ENCODE data around the gene BEND7. TPM values are rescaled to one million over a fixed set of nuclear protein-coding genes. Genes with fewer than 3 reads are reported as not detected.

Gene BEND7
- total and polyA plus RNA-seq, 9 of the 15 experiments (the other 6 are each of a cell fraction or from before 2014, with no cell fraction given): 1.3 to 11.4 (median 5.2) TPM

DNA sequence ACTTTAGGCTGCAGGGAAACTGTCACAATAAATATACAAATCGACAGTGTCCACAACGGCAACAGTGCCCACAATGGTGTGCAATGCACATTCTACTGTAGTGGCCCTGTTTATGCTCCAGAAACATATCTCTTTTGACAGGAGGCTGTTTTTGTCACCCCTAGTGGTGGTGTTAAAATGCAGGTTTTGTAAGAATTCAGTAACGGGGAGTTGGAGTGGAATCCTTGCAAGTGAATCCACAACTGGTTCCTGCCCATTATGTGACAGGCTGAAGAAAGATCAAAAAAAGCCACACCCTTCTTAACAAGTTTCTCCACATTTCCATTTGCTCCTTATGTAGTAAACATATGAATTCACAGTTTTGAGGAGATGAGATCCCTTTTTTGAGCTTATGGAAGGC lies 58.5 kb downstream of the BEND7 start (continued):
- TF ChIP-seq, protein P1, sequence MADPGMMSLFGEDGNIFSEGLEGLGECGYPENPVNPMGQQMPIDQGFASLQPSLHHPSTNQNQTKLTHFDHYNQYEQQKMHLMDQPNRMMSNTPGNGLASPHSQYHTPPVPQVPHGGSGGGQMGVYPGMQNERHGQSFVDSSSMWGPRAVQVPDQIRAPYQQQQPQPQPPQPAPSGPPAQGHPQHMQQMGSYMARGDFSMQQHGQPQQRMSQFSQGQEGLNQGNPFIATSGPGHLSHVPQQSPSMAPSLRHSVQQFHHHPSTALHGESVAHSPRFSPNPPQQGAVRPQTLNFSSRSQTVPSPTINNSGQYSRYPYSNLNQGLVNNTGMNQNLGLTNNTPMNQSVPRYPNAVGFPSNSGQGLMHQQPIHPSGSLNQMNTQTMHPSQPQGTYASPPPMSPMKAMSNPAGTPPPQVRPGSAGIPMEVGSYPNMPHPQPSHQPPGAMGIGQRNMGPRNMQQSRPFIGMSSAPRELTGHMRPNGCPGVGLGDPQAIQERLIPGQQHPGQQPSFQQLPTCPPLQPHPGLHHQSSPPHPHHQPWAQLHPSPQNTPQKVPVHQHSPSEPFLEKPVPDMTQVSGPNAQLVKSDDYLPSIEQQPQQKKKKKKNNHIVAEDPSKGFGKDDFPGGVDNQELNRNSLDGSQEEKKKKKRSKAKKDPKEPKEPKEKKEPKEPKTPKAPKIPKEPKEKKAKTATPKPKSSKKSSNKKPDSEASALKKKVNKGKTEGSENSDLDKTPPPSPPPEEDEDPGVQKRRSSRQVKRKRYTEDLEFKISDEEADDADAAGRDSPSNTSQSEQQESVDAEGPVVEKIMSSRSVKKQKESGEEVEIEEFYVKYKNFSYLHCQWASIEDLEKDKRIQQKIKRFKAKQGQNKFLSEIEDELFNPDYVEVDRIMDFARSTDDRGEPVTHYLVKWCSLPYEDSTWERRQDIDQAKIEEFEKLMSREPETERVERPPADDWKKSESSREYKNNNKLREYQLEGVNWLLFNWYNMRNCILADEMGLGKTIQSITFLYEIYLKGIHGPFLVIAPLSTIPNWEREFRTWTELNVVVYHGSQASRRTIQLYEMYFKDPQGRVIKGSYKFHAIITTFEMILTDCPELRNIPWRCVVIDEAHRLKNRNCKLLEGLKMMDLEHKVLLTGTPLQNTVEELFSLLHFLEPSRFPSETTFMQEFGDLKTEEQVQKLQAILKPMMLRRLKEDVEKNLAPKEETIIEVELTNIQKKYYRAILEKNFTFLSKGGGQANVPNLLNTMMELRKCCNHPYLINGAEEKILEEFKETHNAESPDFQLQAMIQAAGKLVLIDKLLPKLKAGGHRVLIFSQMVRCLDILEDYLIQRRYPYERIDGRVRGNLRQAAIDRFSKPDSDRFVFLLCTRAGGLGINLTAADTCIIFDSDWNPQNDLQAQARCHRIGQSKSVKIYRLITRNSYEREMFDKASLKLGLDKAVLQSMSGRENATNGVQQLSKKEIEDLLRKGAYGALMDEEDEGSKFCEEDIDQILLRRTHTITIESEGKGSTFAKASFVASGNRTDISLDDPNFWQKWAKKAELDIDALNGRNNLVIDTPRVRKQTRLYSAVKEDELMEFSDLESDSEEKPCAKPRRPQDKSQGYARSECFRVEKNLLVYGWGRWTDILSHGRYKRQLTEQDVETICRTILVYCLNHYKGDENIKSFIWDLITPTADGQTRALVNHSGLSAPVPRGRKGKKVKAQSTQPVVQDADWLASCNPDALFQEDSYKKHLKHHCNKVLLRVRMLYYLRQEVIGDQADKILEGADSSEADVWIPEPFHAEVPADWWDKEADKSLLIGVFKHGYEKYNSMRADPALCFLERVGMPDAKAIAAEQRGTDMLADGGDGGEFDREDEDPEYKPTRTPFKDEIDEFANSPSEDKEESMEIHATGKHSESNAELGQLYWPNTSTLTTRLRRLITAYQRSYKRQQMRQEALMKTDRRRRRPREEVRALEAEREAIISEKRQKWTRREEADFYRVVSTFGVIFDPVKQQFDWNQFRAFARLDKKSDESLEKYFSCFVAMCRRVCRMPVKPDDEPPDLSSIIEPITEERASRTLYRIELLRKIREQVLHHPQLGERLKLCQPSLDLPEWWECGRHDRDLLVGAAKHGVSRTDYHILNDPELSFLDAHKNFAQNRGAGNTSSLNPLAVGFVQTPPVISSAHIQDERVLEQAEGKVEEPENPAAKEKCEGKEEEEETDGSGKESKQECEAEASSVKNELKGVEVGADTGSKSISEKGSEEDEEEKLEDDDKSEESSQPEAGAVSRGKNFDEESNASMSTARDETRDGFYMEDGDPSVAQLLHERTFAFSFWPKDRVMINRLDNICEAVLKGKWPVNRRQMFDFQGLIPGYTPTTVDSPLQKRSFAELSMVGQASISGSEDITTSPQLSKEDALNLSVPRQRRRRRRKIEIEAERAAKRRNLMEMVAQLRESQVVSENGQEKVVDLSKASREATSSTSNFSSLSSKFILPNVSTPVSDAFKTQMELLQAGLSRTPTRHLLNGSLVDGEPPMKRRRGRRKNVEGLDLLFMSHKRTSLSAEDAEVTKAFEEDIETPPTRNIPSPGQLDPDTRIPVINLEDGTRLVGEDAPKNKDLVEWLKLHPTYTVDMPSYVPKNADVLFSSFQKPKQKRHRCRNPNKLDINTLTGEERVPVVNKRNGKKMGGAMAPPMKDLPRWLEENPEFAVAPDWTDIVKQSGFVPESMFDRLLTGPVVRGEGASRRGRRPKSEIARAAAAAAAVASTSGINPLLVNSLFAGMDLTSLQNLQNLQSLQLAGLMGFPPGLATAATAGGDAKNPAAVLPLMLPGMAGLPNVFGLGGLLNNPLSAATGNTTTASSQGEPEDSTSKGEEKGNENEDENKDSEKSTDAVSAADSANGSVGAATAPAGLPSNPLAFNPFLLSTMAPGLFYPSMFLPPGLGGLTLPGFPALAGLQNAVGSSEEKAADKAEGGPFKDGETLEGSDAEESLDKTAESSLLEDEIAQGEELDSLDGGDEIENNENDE (IDR thresholded peaks at IDR 0.05; ENCODE audit: low read depth, low read length): no peak
- TF ChIP-seq ADNP (tag; IDR thresholded peaks at IDR 0.05): no peak
- TF ChIP-seq EP300 (IDR thresholded peaks at IDR 0.05; ENCODE audit: low read length): no peak
- no peak for TF ChIP-seq LARP7 (IDR thresholded peaks at IDR 0.05)
- TF ChIP-seq ZKSCAN8 (CRISPR knock-in tag; IDR thresholded peaks at IDR 0.05): no peak
- no peak for TF ChIP-seq SETDB1 (IDR thresholded peaks at IDR 0.05; ENCODE audit: low read length)
- no peak for TF ChIP-seq PBX2 (CRISPR knock-in tag; IDR thresholded peaks at IDR 0.05; ENCODE audit: low read depth)
- 0 out of 2 replicates have a peak, but pooled peaks have one; percentile 10 for TF ChIP-seq PBX2 (tag; conservative IDR thresholded peaks at IDR 0.05; ENCODE audit: low read depth)
- no peak for TF ChIP-seq MXI1 (IDR thresholded peaks at IDR 0.05; ENCODE audit: low read depth, low read length)
- TF ChIP-seq RBM14 (IDR thresholded peaks at IDR 0.05; ENCODE audit: borderline replicate concordance, insufficient read depth, low read depth, low read length): no peak
- no peak for TF ChIP-seq CTCFL (IDR thresholded peaks at IDR 0.05; ENCODE audit: borderline replicate concordance, insufficient read depth, low read depth, low read length, poor library complexity, severe bottlenecking)
- TF ChIP-seq SOX6 (IDR thresholded peaks at IDR 0.05): no peak

All from K562 (cell line).